HG03280 (cell line): ENCODE results near the gene NFAT5.
"Not testable (repeated sequence)": the region's sequence is repeated elsewhere in the genome, so short reads cannot be mapped to it uniquely, and the experiment has no call there.

Experiments used
- ATAC-seq: cut with Tn5 transposase; IDR thresholded peaks from one replicate; pipeline ENCODE4 v1.9.1; 2021; ENCODE audit warnings: mild to moderate bottlenecking, moderate library complexity; ENCODE audit not compliant: unreplicated experiment

The NFAT5 gene

GRCh38 chr16:69633375-69633774, 67.6 kb downstream of the NFAT5 start:
- ATAC-seq = no peak

DNA sequence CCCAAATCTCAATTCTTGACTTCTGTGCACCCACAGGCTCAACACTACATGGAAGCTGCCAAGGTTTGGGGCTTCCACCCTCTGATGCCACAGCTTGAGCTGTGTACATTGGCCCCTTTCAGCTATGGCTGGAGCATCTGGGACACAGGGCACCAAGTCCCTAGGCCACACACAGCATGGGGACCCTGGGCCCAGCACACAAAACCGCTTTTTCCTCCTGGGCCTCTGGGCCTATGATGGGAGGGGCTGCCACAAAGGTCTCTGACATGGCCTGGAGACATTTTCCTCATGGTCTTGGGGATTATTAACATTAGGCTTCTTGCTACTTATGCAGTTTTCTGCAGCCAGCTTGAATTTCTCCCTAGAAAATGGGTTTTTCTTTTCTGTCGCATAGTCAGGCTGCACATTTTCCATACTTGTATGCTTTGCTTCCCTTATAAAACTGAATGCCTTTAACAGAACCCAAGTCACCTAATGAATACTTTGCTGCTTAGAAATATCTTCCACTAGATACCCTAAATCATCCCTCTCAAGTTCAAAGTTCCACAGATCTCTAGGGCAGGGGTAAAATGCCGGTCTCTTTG, 70.9 kb downstream of the NFAT5 start:
- ATAC-seq = not testable (repeated sequence)

- ATAC-seq = not testable (repeated sequence)
These were observed 71.6 kb downstream of the NFAT5 start for GRCh38 chr16:69637206-69637865.

DNA sequence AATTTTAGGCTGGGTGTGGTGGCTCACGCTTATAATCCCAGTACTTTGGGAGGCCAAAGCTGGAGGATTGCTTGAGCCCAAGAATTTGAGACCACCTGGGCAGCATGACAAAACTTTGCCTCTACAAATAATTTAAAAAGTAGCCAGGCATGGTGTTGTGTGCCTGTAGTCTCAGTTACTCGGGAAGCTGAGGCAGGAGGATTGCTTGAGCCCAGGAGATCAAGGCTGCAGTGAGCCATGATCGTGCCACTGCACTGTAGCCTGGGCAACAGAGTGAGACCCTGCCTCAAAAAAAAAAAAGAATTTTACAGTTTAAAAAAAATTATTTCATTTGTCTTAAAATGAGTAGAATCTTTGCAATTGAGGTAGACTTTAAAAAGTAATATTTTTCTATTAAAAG, 78.2 kb downstream of the NFAT5 start:
- ATAC-seq = not testable (repeated sequence)

GRCh38 chr16:69644790-69645189, 79.0 kb downstream of the NFAT5 start:
- no peak for ATAC-seq

DNA sequence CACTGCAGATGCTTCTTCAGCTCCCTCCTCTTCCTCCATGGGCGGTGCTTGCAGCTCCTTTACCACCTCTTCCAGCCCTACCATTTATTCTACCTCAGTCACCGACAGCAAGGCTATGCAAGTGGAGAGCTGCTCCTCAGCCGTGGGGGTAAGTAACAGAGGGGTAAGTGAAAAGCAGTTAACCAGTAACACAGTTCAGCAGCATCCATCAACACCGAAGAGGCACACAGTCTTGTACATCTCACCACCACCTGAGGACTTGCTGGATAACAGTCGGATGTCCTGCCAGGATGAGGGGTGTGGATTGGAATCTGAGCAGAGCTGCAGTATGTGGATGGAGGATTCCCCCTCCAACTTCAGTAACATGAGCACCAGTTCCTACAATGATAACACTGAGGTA, 81.3 kb downstream of the NFAT5 start:
- ATAC-seq = no peak

- ATAC-seq = no peak
These were observed 85.5 kb downstream of the NFAT5 start for GRCh38 chr16:69651217-69651616.

DNA sequence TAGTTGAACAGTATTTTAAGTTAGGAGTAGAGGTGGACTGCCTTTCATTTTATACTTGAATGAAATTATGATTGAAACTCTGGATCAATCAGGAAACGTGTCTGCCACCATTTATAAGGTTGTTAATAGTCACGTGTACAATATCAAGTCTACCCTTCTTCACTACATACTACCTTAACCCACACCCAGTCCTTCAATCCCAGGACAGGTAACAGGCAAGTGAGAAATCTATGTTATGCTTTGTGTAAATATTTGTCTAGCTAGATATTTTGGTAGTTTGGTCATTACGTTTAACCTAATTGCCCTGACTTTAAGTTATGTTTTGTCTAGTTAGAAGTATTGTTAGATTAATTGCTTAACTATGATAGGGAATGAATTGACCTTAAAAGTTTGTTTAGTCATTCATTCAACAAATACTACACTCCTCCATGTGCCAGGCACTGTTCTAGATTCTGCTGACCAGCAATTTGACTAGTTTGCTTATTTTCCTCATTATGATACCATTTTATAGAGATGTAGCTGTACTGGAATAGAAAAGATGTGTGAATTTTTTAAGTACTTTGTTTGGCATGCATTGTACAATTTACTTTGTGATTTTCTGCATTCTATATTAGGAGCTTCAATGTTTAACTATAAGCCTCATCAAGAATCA, 88.6 kb downstream of the NFAT5 start:
- ATAC-seq = no peak

- ATAC-seq = no peak
These were observed 94.4 kb downstream of the NFAT5 start for GRCh38 chr16:69660166-69660565.

DNA sequence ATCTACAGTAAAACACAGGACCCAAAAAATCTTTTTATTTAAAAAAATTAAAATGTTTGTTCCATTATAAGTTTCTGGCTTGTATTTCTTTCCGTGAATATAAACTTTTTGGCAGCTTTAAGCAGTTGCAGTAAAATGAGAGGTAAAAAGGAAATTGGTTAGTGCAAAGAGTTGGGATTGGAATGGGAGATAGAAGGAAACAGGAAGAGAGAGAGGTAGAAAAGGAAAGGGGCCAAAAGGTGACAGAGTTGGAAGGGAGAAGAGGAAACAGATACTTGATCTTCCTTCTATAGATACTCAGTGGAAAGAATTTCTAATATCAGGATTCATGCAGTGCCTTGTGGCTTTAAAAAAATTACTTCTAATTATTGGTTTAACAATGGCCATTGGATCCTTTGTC, 97.1 kb downstream of the NFAT5 start:
- no peak for ATAC-seq

GRCh38 chr16:69663846-69664245, 98.1 kb downstream of the NFAT5 start:
- no peak for ATAC-seq

GRCh38 chr16:69669577-69669976, 103.8 kb downstream of the NFAT5 start:
- ATAC-seq = no peak

GRCh38 chr16:69672315-69672997, 106.7 kb downstream of the NFAT5 start:
- no peak for ATAC-seq

DNA sequence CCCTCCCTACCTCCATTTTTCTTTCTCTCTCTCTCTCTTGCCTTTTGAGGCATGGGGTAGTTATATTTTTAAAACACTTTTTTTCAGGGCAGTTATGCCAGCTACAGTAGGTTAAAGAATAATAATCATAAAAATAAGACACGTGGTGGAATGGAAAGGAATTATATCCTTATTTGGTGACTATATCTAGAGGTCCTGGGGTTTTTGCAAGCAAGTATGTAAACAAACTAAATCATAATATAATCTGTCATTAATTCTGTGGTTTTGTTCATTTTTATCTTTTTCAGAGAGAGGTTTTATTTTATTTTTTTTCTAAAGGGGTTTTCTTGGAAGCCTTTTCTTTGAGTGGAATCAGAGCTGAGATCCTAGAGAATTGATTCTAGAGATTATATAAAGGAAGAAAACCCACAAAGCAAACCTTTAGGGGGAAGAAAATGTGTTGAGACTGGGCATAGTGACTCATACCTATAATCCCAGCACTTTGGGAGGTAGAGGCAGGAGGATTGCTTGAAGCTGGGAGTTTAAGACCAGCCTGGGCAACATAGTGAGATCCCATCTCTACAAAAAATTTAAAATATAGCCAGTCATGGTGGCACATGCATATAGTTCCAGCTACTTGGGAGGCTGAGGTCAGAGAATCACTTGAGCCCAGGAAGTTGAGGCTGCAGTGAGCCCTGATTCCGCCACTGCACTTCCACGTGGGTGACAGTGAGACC, 107.4 kb downstream of the NFAT5 start:
- no peak for ATAC-seq

DNA sequence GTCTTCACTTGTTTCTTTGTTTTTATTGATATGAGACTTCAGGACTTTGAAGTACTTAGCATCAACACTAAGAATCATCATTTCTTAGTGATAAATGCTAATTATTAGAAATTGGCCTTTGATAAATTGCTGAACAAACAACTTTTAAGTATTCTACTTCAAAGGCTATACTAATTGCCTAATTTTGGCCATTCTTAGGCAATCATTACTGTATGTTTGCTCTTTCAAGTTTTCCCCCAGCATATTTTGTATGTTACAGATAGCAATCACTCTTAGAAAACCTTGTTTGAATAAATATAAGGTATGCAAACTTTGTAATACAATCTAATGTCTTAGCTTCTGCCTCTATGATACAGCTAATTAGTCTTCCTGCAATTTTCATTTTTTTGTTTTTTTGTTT, 114.6 kb downstream of the NFAT5 start:
- ATAC-seq = no peak

- no peak for ATAC-seq
These were observed 122.8 kb downstream of the NFAT5 start for GRCh38 chr16:69688589-69688988.

- no peak for ATAC-seq
These were observed 126.5 kb downstream of the NFAT5 start for GRCh38 chr16:69691980-69692911.

GRCh38 chr16:69693916-69694315, 128.2 kb downstream of the NFAT5 start:
- no peak for ATAC-seq

- ATAC-seq = no peak
These were observed 132.6 kb downstream of the NFAT5 start for GRCh38 chr16:69698404-69698803.

GRCh38 chr16:69699915-69700314, 134.1 kb downstream of the NFAT5 start:
- ATAC-seq = no peak
